ENCODE results near the gene TRIM9. TPM values are rescaled to one million over a fixed set of nuclear protein-coding genes. Genes with fewer than 3 reads are reported as not detected.

Gene TRIM9
- total and polyA plus RNA-seq, 2 of the 4 experiments (the other 2 are of a cell fraction), result under 0.01 to 0.09 TPM

DNA sequence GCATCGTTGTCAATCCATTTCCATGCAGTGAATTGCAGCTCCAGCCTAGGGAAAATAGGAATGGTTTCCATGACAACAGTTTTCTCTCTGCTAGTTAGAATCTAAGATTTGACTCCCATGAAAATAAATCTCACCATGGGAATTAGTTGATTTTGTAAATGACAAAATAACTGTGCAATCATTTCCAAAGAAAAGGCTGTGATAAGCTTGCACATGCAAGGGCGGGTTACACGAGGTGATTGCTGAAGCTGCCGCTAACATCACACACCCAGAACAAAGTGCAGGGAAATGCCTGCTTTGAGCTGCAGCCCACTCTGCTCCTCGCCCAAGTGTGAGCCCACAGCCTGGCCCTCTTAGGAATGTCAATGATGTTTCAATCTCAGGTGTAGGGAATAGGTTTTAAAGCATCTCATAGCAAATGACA lies 53.8 kb downstream of the TRIM9 start:
- Histone ChIP-seq H3K23ac (ENCODE audit: low read depth, low read length) (no peak overlapping the region), H3K56ac (ENCODE audit: extremely low read depth, insufficient read depth, low read length) (no peak overlapping the region), H3K4ac (ENCODE audit: low read depth, low read length) (no peak overlapping the region), H3K27ac (ENCODE audit: insufficient read depth, low read length) (no peak overlapping the region), H3K9ac (ENCODE audit: low read depth, low read length) (no peak overlapping the region), H2BK15ac (ENCODE audit: low read depth, low read length) (no peak overlapping the region), H3K18ac (ENCODE audit: low read depth, low read length) (no peak overlapping the region), H3K36me3 (ENCODE audit: control insufficient read depth, insufficient read depth, low read length) (no peaks in the 10 kb centered on the region), H4K8ac (ENCODE audit: low read depth in 2 of 2, low read length in 2 of 2) (no peak overlapping the region), H2BK20ac (ENCODE audit: low read depth, low read length) (no peak overlapping the region), H3K9me1 (ENCODE audit: insufficient read depth, low read length) (no peaks in the 10 kb centered on the region), H3K4me3 (ENCODE audit: insufficient read depth, low read depth, low read length) (no peak overlapping the region), H3K9me3 (ENCODE audit: control insufficient read depth, insufficient read depth, low read length) (no peaks in the 10 kb centered on the region), H3K27me3 (ENCODE audit: control insufficient read depth, insufficient read depth, low read length) (peaks cover 43% of the 10 kb centered on the region), H4K91ac (ENCODE audit: insufficient read depth, low read depth, low read length) (no peak overlapping the region), H2BK5ac (ENCODE audit: low read depth, low read length, poor library complexity, severe bottlenecking) (no peak overlapping the region), H3K14ac (replicated peaks; ENCODE audit: low read depth, low read length) (no peak overlapping the region), H4K20me1 (ENCODE audit: insufficient read depth, low read length) (no peaks in the 10 kb centered on the region), H3K4me1 (ENCODE audit: control insufficient read depth, insufficient read depth, low read length) (no peaks in the 10 kb centered on the region), H2AFZ (replicated peaks; ENCODE audit: low read length, poor library complexity) (no peak overlapping the region), H3K79me1 (ENCODE audit: low read depth in 1 of 2, low read length in 2 of 2) (no peaks in the 10 kb centered on the region), H2AK5ac (ENCODE audit: low read depth, low read length) (no peak overlapping the region), H3K4me2 (ENCODE audit: low read depth, low read length) (no peak overlapping the region), H2AK9ac (replicated peaks; ENCODE audit: low read depth, low read length, poor library complexity) (no peak overlapping the region), H4K5ac (ENCODE audit: low read depth, low read length) (no peak overlapping the region), H2BK120ac (ENCODE audit: low read depth, low read length) (no peak overlapping the region)
- TF ChIP-seq BHLHE40 (IDR thresholded peaks at IDR 0.05; ENCODE audit: low read depth, low read length), result no peak
- TF ChIP-seq, protein P1, sequence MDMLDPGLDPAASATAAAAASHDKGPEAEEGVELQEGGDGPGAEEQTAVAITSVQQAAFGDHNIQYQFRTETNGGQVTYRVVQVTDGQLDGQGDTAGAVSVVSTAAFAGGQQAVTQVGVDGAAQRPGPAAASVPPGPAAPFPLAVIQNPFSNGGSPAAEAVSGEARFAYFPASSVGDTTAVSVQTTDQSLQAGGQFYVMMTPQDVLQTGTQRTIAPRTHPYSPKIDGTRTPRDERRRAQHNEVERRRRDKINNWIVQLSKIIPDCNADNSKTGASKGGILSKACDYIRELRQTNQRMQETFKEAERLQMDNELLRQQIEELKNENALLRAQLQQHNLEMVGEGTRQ (IDR thresholded peaks at IDR 0.05; ENCODE audit: low read depth, low read length), result no peak
- TF ChIP-seq RFX5 (IDR thresholded peaks at IDR 0.05; ENCODE audit: low read depth, low read length), result no peak
- TF ChIP-seq MAZ (IDR thresholded peaks at IDR 0.05; ENCODE audit: borderline replicate concordance, low read depth, low read length), result no peak
- TF ChIP-seq, protein P2, sequence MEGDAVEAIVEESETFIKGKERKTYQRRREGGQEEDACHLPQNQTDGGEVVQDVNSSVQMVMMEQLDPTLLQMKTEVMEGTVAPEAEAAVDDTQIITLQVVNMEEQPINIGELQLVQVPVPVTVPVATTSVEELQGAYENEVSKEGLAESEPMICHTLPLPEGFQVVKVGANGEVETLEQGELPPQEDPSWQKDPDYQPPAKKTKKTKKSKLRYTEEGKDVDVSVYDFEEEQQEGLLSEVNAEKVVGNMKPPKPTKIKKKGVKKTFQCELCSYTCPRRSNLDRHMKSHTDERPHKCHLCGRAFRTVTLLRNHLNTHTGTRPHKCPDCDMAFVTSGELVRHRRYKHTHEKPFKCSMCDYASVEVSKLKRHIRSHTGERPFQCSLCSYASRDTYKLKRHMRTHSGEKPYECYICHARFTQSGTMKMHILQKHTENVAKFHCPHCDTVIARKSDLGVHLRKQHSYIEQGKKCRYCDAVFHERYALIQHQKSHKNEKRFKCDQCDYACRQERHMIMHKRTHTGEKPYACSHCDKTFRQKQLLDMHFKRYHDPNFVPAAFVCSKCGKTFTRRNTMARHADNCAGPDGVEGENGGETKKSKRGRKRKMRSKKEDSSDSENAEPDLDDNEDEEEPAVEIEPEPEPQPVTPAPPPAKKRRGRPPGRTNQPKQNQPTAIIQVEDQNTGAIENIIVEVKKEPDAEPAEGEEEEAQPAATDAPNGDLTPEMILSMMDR (conservative IDR thresholded peaks at IDR 0.05; ENCODE audit: low read depth, low read length), result no peak
- no peak for TF ChIP-seq POLR2A (IDR thresholded peaks at IDR 0.05; ENCODE audit: low read depth, low read length)
- no peak for TF ChIP-seq FOS (IDR thresholded peaks at IDR 0.05; ENCODE audit: low read depth, low read length)
- no peak for TF ChIP-seq RCOR1 (IDR thresholded peaks at IDR 0.05; ENCODE audit: insufficient replicate concordance, low read length)
- no peak for TF ChIP-seq CEBPB (IDR thresholded peaks at IDR 0.05; ENCODE audit: low read depth, low read length)
- TF ChIP-seq MXI1 (IDR thresholded peaks at IDR 0.05; ENCODE audit: borderline replicate concordance, low read depth, low read length), result no peak
- no peak for TF ChIP-seq NFE2L2 (IDR thresholded peaks at IDR 0.05; ENCODE audit: low read depth, low read length)
- TF ChIP-seq MAFK (IDR thresholded peaks at IDR 0.05; ENCODE audit: low read depth, low read length), result no peak
- TF ChIP-seq, protein P3, sequence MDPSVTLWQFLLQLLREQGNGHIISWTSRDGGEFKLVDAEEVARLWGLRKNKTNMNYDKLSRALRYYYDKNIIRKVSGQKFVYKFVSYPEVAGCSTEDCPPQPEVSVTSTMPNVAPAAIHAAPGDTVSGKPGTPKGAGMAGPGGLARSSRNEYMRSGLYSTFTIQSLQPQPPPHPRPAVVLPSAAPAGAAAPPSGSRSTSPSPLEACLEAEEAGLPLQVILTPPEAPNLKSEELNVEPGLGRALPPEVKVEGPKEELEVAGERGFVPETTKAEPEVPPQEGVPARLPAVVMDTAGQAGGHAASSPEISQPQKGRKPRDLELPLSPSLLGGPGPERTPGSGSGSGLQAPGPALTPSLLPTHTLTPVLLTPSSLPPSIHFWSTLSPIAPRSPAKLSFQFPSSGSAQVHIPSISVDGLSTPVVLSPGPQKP (IDR thresholded peaks at IDR 0.05; ENCODE audit: borderline replicate concordance, low read depth, low read length), result no peak
- no peak for TF ChIP-seq SMC3 (IDR thresholded peaks at IDR 0.05; ENCODE audit: low read depth, low read length)
- TF ChIP-seq CHD1 (IDR thresholded peaks at IDR 0.05; ENCODE audit: low read depth, low read length), result no peak
- BruUV-seq (replicated peaks), result no TSS peak
- intact Hi-C loops (cut with micrococcal nuclease), result loop anchor here (10.0 kb wide), 1 partner anchor 466 kb away; no protein-coding TSS in a partner anchor
- in situ Hi-C loops (cut with MboI; ENCODE audit: low sequenced_read_pairs), result no loop called here
- DNase-seq (no peak), ATAC-seq (ENCODE audit: low read depth) (no peak)
- 90% methylated on average over 2 of the region's 5 CpGs; no CpG with 5 or more reads in 1 of the 2 experiments for WGBS, 2 experiments (ENCODE audit: extremely low coverage in 2 of 2, insufficient read length in 1 of 2)
- ChIA-PET CTCF (interaction anchor here (0.6 kb wide), 1 partner anchor 13 kb away, joined by 3 read pairs; no protein-coding TSS in a partner anchor), POLR2A (ENCODE audit: unreplicated experiment) (no interaction called here)
- dilution Hi-C loops (cut with HindIII; ENCODE audit: low sequenced_read_pairs, unreplicated experiment), result no loop called here

Measured in IMR-90 (cell line).